Upper lobe of left lung (tissue), 6 donors: ENCODE measurements around the gene RAB3GAP2. TPM values are rescaled to one million over a fixed set of nuclear protein-coding genes. Genes with fewer than 3 reads are reported as not detected.

ENCODE experiments used
- ATAC-seq, 2 donors: fragments of 200-7000 bp; cut with Tn5 transposase; one replicate each; pipeline ENCODE4 v1.9.1; 2022; ENCODE audit warnings: mild to moderate bottlenecking in 2 of 2, moderate library complexity in 2 of 2; ENCODE audit not compliant: low FRiP score in 2 of 2
- DNase-seq, 2 donors: peaks; one replicate each; pipeline ENCODE4 v3.0.0-alpha.2; 2019 to 2020
- H3K27ac ChIP-seq, 4 donors: fragments of 200-600 bp; sonication (generic); one replicate each; pipeline ENCODE4 v1.5.1; 2016 to 2019
- H3K27me3 ChIP-seq, 4 donors: fragments of 200-600 bp; sonication (generic); one replicate each; pipeline ENCODE4 v1.5.1; 2017 to 2019
- H3K36me3 ChIP-seq, 4 donors: fragments of 200-600 bp; sonication (generic); one replicate each; pipeline ENCODE4 v1.5.1; 2016 to 2019
- H3K4me1 ChIP-seq, 4 donors: fragments of 200-600 bp; sonication (generic); one replicate each; pipeline ENCODE4 v1.5.1; 2018 to 2019
- H3K4me3 ChIP-seq, 4 donors: fragments of 200-600 bp; sonication (generic); one replicate each; pipeline ENCODE4 v1.5.1; 2017 to 2019; ENCODE audit warnings: mild to moderate bottlenecking in 2 of 4, moderate library complexity in 1 of 4
- H3K9me3 ChIP-seq, 4 donors: fragments of 200-600 bp; sonication (generic); one replicate each; pipeline ENCODE4 v1.5.1; 2018 to 2019
- EP300 ChIP-seq, 4 donors: sonication (generic); formaldehyde crosslinking; IDR thresholded peaks; one replicate each; pipeline ENCODE4 v1.5.1; 2017; ENCODE audit warnings: antibody characterized with exemption in 4 of 4, control low read depth in 2 of 4
- POLR2A ChIP-seq, 4 donors: fragments of 450-650 bp; IDR thresholded peaks; one replicate each; pipeline ENCODE4 v1.5.1; 2016 to 2017; ENCODE audit warnings: antibody characterized with exemption in 4 of 4, mild to moderate bottlenecking in 2 of 4
- POLR2AphosphoS5 ChIP-seq, 2 donors: sonication (generic); formaldehyde crosslinking; IDR thresholded peaks; one replicate each; pipeline ENCODE4 v1.5.1; 2017; ENCODE audit warnings: antibody characterized with exemption in 2 of 2
- WGBS, 2 donors: methylation state at CpG; one replicate each; pipeline ENCODE4 v1.1.5; 2017 to 2018; 5-methylcytosine and 5-hydroxymethylcytosine counted together
- total RNA-seq, 6 donors: library from RNA; depleted of rRNA in 4 of 6; stranded (reverse); fragments of >200 nt in 4 of 6; gene quantifications; one replicate each; pipeline versions ENCODE4 v1.1.0 to v1.2.1, GENCODE V29; 2016 to 2021
- TF ChIP-seq, protein P1 (sequence below), 6 experiments: fragments of 450-650 bp in 4 of 6; fragments of 200-600 bp in 2 of 6; sonication (generic) in 2 of 6; IDR thresholded peaks; one replicate each; pipeline ENCODE4 v1.5.1; 2016 to 2019; ENCODE audit warnings: antibody characterized with exemption in 6 of 6
- donor health status: DM: no; HTN: no; CAD: no; lungs with moderate emphysema.
- donor health status: DM: no; HTN: yes; CAD: no; lungs with severe emphysema.

RAB3GAP2 gene
- total RNA-seq, 6 donors from 2014 or later = 9.1 to 35.8 (median 27.1) TPM

DNA sequence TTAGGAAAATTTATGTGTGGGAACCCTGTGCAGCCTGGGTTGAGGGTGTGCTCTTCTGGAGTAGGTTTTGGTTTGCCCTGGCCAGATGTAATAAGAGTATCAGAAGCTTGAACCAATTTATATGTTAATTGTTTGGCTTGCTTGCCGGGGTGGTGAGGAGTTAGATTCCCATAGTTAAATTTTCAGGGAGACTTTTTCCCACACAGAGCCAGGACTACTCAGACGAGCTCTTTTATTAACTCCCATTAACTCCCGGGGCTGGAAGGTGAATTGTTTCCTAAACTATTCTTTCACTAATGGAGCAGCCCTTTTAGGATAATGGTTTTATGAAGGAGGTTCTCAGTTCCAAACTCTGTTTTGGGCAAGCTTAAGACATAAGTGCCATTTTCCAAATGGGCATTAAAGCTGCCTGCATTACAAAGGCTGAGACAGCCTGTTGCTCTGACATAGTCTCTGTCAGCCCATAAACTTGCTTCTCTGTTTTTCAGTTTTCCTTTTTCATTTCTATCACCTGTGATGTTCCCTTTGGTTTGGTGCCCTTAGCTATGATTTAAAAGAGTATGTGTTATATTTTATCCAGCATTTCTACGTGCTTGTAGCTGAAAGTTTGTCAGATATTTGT lies 18.0 kb upstream of the RAB3GAP2 start:
- H3K36me3 ChIP-seq = no peaks in the 10 kb centered on the region
- no peak overlapping the region for H3K27ac ChIP-seq
- no peak for ATAC-seq
- no peaks in the 10 kb centered on the region for H3K4me1 ChIP-seq
- no peak for TF ChIP-seq EP300 (IDR thresholded peaks at IDR 0.05)
- TF ChIP-seq POLR2A (IDR thresholded peaks at IDR 0.05) = no peak
- TF ChIP-seq POLR2AphosphoS5 (IDR thresholded peaks at IDR 0.05) = no peak
- TF ChIP-seq, protein P1, sequence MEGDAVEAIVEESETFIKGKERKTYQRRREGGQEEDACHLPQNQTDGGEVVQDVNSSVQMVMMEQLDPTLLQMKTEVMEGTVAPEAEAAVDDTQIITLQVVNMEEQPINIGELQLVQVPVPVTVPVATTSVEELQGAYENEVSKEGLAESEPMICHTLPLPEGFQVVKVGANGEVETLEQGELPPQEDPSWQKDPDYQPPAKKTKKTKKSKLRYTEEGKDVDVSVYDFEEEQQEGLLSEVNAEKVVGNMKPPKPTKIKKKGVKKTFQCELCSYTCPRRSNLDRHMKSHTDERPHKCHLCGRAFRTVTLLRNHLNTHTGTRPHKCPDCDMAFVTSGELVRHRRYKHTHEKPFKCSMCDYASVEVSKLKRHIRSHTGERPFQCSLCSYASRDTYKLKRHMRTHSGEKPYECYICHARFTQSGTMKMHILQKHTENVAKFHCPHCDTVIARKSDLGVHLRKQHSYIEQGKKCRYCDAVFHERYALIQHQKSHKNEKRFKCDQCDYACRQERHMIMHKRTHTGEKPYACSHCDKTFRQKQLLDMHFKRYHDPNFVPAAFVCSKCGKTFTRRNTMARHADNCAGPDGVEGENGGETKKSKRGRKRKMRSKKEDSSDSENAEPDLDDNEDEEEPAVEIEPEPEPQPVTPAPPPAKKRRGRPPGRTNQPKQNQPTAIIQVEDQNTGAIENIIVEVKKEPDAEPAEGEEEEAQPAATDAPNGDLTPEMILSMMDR (IDR thresholded peaks at IDR 0.05) = no peak
- H3K4me3 ChIP-seq = no peak overlapping the region
- DNase-seq = no peak
- no peaks in the 10 kb centered on the region for H3K9me3 ChIP-seq
- WGBS, 2 donors = 68 to 71% methylated on average over 4 of the region's 4 CpGs
- H3K27me3 ChIP-seq = no peaks in the 10 kb centered on the region

DNA sequence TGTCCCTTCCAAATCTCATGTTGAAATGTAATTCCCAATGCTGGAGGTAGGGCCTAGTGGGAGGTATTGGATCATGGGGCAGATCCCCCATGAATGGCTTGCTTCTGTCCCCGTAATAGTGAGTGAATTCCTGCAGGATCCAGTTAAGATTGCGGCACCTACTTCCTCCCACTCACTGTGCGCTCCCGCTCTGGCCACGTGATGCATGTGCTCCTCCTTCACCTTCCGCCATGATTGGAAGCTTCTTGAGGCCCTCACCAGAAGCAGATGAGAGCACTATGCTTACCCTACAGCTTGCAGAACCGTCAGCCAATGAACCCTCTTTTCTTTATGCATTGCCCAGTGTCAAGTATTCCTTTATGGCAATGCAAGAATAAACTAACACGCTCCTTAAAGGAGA lies 14.9 kb upstream of the RAB3GAP2 start:
- WGBS, 2 donors = 95 to 97% methylated on average over 8 of the region's 8 CpGs
- TF ChIP-seq POLR2AphosphoS5 (IDR thresholded peaks at IDR 0.05) = no peak
- no peak for TF ChIP-seq EP300 (IDR thresholded peaks at IDR 0.05)
- no peak for TF ChIP-seq POLR2A (IDR thresholded peaks at IDR 0.05)
- TF ChIP-seq, protein P1 (IDR thresholded peaks at IDR 0.05) = no peak

DNA sequence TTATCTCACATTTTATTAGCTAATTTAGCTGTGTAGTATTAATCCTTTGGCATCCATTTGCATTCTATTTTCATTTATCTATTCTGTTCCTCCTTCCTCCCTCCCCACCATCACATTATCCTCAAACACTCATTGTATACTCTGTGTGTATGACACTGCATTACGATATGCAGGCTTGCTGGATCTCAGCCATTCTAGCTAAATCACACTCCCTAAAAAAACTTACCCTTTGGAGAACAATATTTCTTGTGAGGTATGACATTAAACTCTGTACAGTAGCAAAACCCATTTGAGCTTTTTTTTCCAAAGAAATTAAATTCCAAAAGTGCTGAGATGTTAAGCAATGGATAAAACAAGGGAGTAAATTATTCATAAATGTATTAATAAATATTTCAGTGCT lies 11.4 kb upstream of the RAB3GAP2 start:
- Histone ChIP-seq H3K4me3 (no peak overlapping the region), H3K27me3 (no peaks in the 10 kb centered on the region), H3K36me3 (no peaks in the 10 kb centered on the region), H3K4me1 (no peaks in the 10 kb centered on the region), H3K9me3 (no peaks in the 10 kb centered on the region), H3K27ac (no peak overlapping the region)
- 69 to 78% methylated on average over 1 of the region's 1 CpG for WGBS, 2 donors
- DNase-seq = no peak
- no peak for ATAC-seq
- TF ChIP-seq POLR2A (IDR thresholded peaks at IDR 0.05) (no peak), POLR2AphosphoS5 (IDR thresholded peaks at IDR 0.05) (no peak), EP300 (IDR thresholded peaks at IDR 0.05) (no peak)
- TF ChIP-seq, protein P1 (IDR thresholded peaks at IDR 0.05) = no peak

More for the DNA sequence above, 14.9 kb upstream of the RAB3GAP2 start:
- H3K4me1 ChIP-seq = no peaks in the 10 kb centered on the region
- H3K27ac ChIP-seq = no peak overlapping the region
- H3K27me3 ChIP-seq = no peaks in the 10 kb centered on the region
- H3K9me3 ChIP-seq = no peaks in the 10 kb centered on the region
- no peaks in the 10 kb centered on the region for H3K36me3 ChIP-seq
- no peak overlapping the region for H3K4me3 ChIP-seq
- ATAC-seq = no peak
- no peak for DNase-seq

DNA sequence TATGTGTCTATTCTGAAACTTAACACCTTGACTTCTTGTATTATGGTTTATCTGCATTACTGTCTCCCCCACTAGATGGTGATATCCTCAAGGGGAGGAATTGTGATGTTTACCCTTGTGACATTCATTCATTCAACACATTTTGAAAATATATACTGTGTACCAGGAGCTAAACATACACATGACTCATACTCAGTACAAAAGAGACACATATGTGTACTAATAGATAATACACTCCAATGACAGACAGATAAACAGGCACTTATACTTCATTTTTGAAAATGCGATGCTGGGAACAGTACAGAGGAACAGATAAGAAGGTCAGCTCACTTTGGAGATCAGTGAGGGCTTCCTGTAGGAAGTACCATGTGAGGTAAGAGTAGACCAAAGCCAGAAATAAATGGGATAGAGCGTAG lies 8.9 kb upstream of the RAB3GAP2 start:
- H3K27ac ChIP-seq = no peak overlapping the region
- no peak for ATAC-seq
- no peaks in the 10 kb centered on the region for H3K9me3 ChIP-seq
- H3K36me3 ChIP-seq = no peaks in the 10 kb centered on the region
- H3K4me1 ChIP-seq = no peaks in the 10 kb centered on the region
- no peak overlapping the region for H3K4me3 ChIP-seq
- 79 to 83% methylated on average over 2 of the region's 2 CpGs for WGBS, 2 donors
- no peak for DNase-seq
- no peak for TF ChIP-seq POLR2AphosphoS5 (IDR thresholded peaks at IDR 0.05)
- TF ChIP-seq POLR2A (IDR thresholded peaks at IDR 0.05) = no peak
- no peak for TF ChIP-seq EP300 (IDR thresholded peaks at IDR 0.05)
- TF ChIP-seq, protein P1 (IDR thresholded peaks at IDR 0.05) = peak in 3 of 6 experiments; percentile 8 to 29 (median 23)
- no peaks in the 10 kb centered on the region for H3K27me3 ChIP-seq

DNA sequence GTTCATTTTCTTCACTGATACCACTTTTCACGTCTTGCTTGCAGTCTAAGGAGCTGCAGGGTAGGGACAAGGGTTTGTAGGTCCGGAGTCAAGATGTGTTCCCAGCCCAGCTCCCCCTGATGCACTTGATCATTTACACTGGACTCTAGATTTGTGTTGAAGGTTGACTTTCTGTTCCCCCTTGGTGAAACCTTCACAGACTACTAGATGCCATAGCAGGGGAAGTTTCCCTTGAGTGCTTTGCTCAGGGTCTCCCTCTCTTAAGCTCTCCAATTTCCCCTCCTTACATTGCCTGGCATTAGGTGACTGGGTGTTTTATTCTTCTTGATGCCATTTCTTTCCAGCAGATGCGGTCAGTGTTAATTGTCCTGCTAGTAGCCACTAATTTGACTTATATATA lies 8.0 kb upstream of the RAB3GAP2 start:
- WGBS, 2 donors = 84 to 86% methylated on average over 3 of the region's 3 CpGs
- no peaks in the 10 kb centered on the region for H3K4me1 ChIP-seq

More for the DNA sequence above, 8.0 kb upstream of the RAB3GAP2 start:
- H3K27me3 ChIP-seq = no peaks in the 10 kb centered on the region
- no peaks in the 10 kb centered on the region for H3K9me3 ChIP-seq
- no peak for DNase-seq
- ATAC-seq = no peak
- no peaks in the 10 kb centered on the region for H3K36me3 ChIP-seq
- H3K4me3 ChIP-seq = no peak overlapping the region
- no peak overlapping the region for H3K27ac ChIP-seq
- TF ChIP-seq EP300 (IDR thresholded peaks at IDR 0.05) (no peak), POLR2AphosphoS5 (IDR thresholded peaks at IDR 0.05) (no peak), POLR2A (IDR thresholded peaks at IDR 0.05) (no peak)
- TF ChIP-seq, protein P1 (IDR thresholded peaks at IDR 0.05) = no peak
